Rectal smooth muscle tissue (tissue), 1 donor: ENCODE results near the gene ANKRD11.
"Not testable (repeated sequence)": the region's sequence is repeated elsewhere in the genome, so short reads cannot be mapped to it uniquely, and the experiment has no call there.

Experiments
- H3K27ac ChIP-seq: one replicate; pipeline ENCODE4 v1.7.0; 2013; ENCODE audit warnings: low read depth, low read length, inconsistent platforms
- H3K27me3 ChIP-seq: one replicate; pipeline ENCODE4 v1.7.0; 2013; ENCODE audit warnings: low read length; ENCODE audit not compliant: control insufficient read depth, insufficient read depth
- H3K36me3 ChIP-seq: one replicate; pipeline ENCODE4 v1.7.0; 2013; ENCODE audit warnings: low read length; ENCODE audit not compliant: control insufficient read depth, insufficient read depth
- H3K4me1 ChIP-seq: one replicate; pipeline ENCODE4 v1.7.0; 2013; ENCODE audit warnings: low read length; ENCODE audit not compliant: control insufficient read depth, insufficient read depth
- H3K4me3 ChIP-seq: one replicate; pipeline ENCODE4 v1.7.0; 2013; ENCODE audit warnings: low read length
- H3K9ac ChIP-seq: one replicate; pipeline ENCODE4 v1.7.0; 2013; ENCODE audit warnings: low read length

The ANKRD11 gene

DNA sequence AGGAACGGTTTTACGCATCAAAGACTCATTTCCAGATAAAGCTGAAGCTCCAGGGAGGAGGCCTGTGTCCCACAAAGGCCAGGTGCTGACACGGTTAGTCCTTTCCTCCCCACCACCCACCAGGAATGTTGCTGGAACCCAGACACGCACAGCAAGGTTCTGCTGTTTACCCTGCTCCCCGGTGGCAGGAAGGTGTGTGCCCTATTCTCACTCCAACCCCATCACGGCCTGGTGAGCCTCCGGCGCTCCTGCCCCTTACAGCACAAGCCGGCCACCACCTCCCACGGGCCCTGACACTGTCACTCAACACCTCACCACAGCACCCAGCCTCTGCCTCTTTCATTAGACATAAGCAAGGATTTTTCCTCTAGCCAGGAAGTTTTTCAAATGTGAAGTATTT lies 47.8 kb downstream of the ANKRD11 start:
- H3K36me3 ChIP-seq: no peaks in the 10 kb centered on the region
- H3K27ac ChIP-seq: peak overlapping the region; percentile 46
- H3K4me3 ChIP-seq: no peak overlapping the region
- peaks cover 23% of the 10 kb centered on the region for H3K4me1 ChIP-seq
- H3K9ac ChIP-seq: no peak overlapping the region
- H3K27me3 ChIP-seq: no peaks in the 10 kb centered on the region

DNA sequence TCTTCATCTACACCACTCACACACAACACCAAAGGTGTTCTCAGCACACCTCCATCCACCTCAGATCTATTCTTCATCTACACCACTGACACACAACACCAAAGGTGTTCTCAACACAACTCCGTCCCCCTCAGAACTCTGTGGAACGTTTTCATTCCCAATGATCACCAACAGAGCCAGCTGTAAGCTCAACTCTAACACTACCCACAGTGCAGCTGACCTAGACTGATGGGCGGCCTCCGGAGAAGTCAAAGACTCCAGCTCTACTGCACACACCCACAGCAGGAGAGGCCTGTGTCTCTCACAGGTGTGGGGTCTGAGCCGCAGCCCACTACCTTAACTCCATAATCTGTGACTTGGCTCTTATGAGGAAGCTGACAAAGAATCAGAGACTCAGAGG lies 50.7 kb downstream of the ANKRD11 start:
- Histone ChIP-seq H3K9ac (no peak overlapping the region), H3K4me1 (peaks cover 20% of the 10 kb centered on the region), H3K4me3 (no peak overlapping the region), H3K27ac (no peak overlapping the region), H3K27me3 (no peaks in the 10 kb centered on the region), H3K36me3 (no peaks in the 10 kb centered on the region)

DNA sequence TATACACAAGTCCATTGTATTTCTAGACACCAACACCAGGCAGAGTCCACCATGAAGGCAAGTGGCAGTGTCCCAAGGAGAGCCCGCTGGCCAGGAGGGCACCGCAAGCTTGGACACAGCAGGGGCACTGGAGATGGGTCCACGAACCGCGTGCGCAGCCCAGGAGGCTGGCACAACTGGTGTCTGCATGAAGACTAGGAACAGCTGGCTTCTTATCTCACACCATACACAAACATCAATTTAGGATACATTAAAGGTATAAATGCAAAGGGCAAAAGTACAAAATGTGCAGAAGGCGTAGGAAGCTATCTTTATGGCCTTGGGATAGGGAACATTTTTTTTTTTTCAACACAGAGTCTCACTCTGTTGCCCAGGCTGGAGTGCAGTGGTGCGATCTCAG lies 52.4 kb downstream of the ANKRD11 start:
- Histone ChIP-seq H3K27me3 (no peaks in the 10 kb centered on the region), H3K4me1 (peaks cover 8% of the 10 kb centered on the region), H3K9ac (no peak overlapping the region), H3K4me3 (no peak overlapping the region), H3K27ac (no peak overlapping the region), H3K36me3 (no peaks in the 10 kb centered on the region)

DNA sequence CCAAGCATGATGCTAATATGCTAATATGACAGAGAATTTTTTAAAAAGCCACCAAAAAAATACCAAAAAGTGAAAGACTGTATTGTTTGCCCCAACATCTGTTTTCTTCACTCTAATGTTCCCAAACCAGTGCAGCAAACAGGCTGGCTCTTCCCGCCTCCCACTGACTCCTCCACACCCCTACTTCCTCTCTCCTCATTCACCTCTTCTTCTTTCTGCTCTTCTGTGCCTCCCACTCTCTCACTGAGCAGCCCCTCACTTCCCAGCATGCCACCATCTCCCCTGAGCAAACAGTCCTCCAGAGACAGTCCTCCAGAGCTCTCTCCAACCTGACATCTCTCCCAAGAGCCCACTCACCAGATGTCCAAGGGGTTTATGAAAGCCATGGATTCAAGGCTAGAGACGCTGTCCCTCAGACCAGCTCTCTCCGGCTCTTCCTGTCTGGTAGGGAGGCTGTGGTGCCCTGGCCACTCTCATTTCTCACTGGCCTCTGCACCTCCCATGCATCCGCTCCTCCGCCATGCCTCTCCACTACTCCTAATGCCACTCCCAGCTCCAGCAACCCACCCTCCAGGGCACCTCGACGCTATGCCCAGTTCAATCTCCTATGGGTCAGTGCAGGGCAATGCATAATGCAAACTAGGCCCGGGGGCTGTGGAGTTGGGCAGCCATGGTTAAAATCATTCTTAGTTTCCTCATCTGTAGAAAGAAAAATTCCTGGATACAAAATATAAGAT lies 52.9 kb downstream of the ANKRD11 start:
- no peak overlapping the region for H3K9ac ChIP-seq
- no peak overlapping the region for H3K27ac ChIP-seq
- no peaks in the 10 kb centered on the region for H3K36me3 ChIP-seq
- no peak overlapping the region for H3K4me3 ChIP-seq
- no peaks in the 10 kb centered on the region for H3K27me3 ChIP-seq
- peaks cover 4% of the 10 kb centered on the region for H3K4me1 ChIP-seq

DNA sequence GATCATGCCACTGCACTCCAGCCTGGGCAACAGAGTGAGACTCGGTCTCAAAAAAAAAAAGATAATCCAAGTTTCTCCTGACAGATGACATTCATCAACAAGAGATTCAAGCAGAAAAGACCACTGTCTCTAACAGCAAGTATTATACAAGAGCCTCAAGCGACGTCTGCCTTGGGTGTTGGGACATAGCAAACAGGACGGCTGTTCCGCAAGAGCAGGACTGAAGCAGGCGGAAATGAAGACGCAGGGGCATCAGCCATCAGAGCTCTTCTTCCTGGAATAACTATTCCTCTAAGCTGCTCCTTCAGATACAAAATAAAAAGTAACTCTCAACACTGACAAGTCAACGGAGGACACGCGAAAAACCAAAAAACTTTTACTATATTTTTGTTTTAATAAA lies 54.0 kb downstream of the ANKRD11 start:
- Histone ChIP-seq H3K27ac (no peak overlapping the region), H3K27me3 (no peaks in the 10 kb centered on the region), H3K36me3 (no peaks in the 10 kb centered on the region), H3K4me3 (no peak overlapping the region), H3K9ac (no peak overlapping the region), H3K4me1 (peaks cover 3% of the 10 kb centered on the region)

DNA sequence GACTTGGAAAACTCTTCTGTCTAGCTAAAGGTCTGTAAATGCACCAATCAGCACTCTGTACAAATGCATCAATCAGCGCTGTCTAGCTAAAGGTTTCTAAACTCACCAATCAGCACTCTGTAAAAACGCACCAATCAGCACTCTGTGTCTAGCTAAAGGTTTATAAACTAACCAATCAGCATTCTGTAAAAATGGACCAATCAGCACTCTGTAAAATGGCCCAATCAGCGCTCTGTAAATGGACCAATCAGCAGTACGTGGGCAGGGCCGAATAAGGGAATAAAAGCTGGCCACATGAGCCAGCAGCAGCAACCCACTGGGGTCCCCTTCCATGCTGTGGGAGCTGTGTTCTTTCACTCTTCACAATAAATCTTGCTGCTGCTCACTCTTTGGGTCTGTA lies 55.3 kb downstream of the ANKRD11 start:
- not testable (repeated sequence) for H3K4me3 ChIP-seq, H3K27ac ChIP-seq, H3K9ac ChIP-seq, H3K27me3 ChIP-seq, H3K36me3 ChIP-seq
- H3K4me1 ChIP-seq: peaks cover 10% of the 10 kb centered on the region

DNA sequence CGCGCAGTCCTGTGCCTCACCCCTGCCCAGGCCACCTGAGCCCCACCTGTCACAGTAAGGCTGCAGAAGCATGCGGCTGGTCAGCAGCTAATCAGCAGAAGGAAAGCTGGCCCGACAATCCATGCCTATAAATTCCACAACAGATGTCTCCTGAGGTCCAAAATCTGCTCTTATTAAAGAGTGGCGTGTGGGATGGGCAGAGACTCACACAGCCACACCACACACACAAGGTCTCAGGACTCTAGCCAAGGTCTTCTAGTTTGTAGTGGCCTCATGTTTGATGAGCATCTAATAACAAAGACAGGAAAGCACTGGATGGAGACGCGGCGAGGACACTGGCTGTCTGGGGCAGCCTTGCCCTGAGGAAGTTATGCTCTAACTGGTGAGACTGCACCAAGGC lies 55.9 kb downstream of the ANKRD11 start:
- peaks cover 10% of the 10 kb centered on the region for H3K4me1 ChIP-seq
- H3K36me3 ChIP-seq: no peaks in the 10 kb centered on the region
- H3K27me3 ChIP-seq: no peaks in the 10 kb centered on the region
- H3K4me3 ChIP-seq: no peak overlapping the region
- H3K9ac ChIP-seq: no peak overlapping the region
- H3K27ac ChIP-seq: no peak overlapping the region

DNA sequence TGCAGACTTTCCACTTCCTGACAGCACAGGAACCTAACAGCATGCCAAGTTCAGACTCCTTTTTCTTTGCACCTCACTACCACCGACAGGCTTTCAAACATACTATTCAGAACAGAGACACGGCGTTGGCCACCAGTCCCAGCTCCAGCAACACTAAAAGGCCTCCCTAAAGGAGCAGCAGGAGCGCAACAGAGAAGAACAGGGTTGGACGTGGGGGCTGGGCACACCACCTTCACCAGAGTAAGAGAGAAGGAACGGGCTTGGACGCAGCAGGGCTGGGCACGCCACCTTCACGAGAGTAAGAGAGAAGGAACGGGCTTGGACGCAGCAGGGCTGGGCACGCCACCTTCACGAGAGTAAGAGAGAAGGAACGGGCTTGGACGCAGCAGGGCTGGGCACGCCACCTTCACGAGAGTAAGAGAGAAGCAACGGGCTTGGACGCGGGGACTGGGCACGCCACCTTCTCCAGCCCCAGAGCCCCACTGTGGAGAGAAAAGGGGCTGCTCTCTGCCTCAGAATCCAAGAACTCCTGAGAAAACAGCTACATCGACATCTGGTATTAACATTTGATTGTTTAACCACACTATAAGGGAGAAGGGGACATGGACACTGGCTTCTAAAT lies 56.9 kb downstream of the ANKRD11 start:
- not testable (repeated sequence) for H3K4me3 ChIP-seq, H3K27me3 ChIP-seq, H3K36me3 ChIP-seq, H3K9ac ChIP-seq, H3K27ac ChIP-seq
- H3K4me1 ChIP-seq: peaks cover 10% of the 10 kb centered on the region

DNA sequence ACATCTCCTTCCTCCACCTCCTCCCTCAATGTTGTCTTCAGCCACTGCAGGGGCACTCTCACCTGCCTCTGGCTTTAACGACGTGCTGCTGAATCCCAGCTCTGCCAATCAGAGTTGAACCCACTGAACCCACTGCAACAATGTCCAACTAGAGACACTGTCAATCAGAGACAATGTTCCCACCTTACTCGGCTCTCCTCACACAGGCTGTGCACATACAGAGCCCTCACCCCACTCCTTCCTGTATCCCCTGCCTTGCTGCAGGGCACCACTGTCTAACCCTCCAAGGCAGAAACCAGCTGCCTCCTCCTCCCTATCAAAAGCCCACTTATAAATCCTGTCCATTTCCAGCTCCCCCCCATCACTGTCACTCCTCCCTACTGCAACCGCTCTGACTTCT lies 58.7 kb downstream of the ANKRD11 start:
- Histone ChIP-seq H3K36me3 (no peaks in the 10 kb centered on the region), H3K4me3 (no peak overlapping the region), H3K27me3 (no peaks in the 10 kb centered on the region), H3K9ac (no peak overlapping the region), H3K4me1 (peaks cover 10% of the 10 kb centered on the region), H3K27ac (no peak overlapping the region)

DNA sequence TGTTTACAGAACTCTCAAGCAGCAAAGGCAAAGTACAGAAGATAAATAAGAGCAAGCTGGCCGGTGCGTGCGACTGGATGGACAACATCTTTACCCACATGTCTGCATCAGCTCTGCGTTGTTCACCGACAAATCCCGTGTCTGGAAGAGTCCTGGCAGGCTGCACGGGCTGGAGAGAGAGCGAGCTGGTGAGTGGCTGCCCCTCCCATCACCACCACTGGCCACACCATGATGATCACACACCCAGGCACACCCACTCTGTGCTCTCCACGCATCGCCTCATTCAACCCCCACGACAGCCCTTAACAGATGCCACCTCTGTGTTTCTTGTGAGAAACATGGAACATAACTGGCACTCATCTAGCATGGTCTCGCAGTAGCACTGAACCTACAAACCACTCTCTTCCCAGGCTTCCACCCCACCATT lies 59.2 kb downstream of the ANKRD11 start:
- no peak overlapping the region for H3K4me3 ChIP-seq
- no peaks in the 10 kb centered on the region for H3K36me3 ChIP-seq
- no peak overlapping the region for H3K9ac ChIP-seq
- H3K4me1 ChIP-seq: peaks cover 10% of the 10 kb centered on the region
- no peaks in the 10 kb centered on the region for H3K27me3 ChIP-seq
- H3K27ac ChIP-seq: no peak overlapping the region

DNA sequence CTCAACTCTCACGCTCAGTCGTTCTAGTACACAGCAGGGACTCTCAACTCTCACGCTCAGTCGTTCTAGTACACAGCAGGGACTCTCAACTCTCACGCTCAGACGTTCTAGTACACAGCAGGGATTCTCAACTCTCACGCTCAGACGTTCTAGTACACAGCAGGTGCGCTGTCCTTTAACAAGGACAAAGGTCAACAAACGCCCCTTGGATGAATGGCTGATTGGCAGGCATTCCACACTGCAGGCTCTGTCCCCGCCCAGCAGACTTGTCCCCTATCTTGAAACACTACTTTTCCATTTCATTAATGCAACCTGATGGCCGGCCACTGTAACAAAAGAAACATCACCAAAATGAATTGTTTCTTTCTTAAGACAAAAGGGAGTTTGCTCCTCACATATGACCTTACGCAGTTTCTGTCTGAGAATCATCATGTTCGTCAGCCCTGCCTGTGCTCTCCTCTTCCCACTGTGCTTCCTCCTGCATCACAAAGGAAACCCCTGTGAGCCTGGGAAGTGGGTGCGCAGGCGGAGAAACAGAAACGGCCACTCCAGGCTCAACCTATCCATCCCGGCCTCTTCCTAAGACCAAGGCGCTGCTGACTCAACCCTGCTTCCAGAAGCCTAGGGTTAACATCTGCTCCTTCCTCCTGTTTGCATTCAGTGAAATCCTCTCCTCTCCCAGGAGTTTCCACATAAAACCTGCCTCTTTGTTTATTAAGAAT lies 59.8 kb downstream of the ANKRD11 start:
- no peaks in the 10 kb centered on the region for H3K27me3 ChIP-seq
- H3K4me1 ChIP-seq: peaks cover 10% of the 10 kb centered on the region
- no peak overlapping the region for H3K27ac ChIP-seq
- no peaks in the 10 kb centered on the region for H3K36me3 ChIP-seq
- H3K4me3 ChIP-seq: no peak overlapping the region
- H3K9ac ChIP-seq: no peak overlapping the region

DNA sequence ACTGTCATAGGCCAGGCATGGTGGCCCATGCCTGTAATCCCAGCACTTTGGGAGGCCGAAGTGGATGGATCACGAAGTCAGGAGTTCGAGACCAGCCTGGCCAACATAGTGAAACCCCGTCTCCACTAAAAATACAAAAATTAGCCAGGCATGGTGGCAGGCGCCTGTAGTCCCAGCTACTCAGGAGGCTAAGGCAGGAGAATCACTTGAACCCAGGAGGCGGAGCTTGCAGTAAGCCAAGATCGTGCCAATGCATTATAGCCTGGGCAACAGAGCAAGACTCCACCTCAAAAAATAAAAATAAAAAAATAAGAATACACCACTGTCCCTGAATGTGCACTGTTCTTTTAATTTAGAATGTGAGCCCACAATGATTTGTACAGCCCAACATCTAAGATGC lies 61.8 kb downstream of the ANKRD11 start:
- not testable (repeated sequence) for H3K36me3 ChIP-seq, H3K4me3 ChIP-seq, H3K27me3 ChIP-seq, H3K27ac ChIP-seq, H3K9ac ChIP-seq
- peaks cover 10% of the 10 kb centered on the region for H3K4me1 ChIP-seq
